ENCODE results near the gene PRTFDC1. TPM values are rescaled to one million over a fixed set of nuclear protein-coding genes. Genes with fewer than 3 reads are reported as not detected.

PRTFDC1 gene
- total RNA-seq, 1 experiment from 2014 or later: 83.2 TPM

DNA sequence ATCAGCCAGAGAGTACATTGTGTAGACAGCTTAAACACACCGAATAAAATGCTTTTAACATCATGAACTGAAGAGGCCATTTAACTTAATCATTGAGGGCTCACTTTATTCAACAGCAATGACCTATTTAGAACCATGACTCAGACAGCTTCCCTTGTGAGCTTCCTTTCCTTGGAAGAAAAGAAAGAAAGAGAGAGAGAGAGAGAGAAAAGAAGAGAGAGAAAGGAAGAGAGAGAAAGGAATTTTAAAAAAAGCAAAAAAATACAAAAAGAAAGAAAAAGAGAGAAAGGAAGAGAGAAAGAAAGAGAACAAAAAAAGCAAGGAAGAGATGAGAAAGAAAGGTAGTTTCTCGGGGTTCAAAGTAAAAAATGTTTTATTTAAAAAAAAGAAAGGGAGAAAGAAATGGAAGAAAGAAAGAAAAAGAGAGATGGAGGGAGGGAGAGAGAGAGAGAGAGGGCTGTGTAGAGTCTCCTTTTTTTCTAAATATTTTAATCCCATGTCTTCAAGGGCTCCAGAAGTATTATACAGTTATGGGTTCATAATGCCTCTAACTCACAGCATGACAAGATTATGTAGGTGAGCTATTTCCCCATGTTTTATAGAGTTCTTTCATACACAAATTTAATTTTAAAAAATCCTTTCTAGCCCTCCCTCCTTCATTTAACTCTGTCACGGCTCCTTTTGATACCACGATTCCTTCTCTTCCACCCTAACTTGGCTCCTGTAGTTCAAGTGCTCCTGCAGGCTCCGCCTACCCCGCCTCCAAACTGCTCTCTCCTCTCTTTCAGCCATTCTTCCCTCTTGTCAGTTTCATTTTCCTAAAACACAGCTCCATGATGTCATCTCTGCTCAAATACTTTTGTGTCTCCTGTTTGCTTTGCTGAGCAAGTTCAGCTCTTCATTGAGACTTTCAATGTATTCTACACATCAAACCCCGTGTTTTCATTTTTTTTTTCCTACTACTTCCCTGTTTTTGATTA is 85.5 kb downstream of the PRTFDC1 start:
- Mint-ChIP-seq H3K4me3 (ENCODE audit: unreplicated experiment) (no peak overlapping the region), H3K36me3 (ENCODE audit: insufficient read depth, unreplicated experiment) (no peaks in the 10 kb centered on the region), H3K27me3 (ENCODE audit: insufficient read depth, unreplicated experiment) (no peaks in the 10 kb centered on the region), H3K9me3 (ENCODE audit: unreplicated experiment) (no peaks in the 10 kb centered on the region), H3K4me1 (ENCODE audit: low read depth, unreplicated experiment) (peaks cover 8% of the 10 kb centered on the region), H3K27ac (ENCODE audit: unreplicated experiment) (no peak overlapping the region)
- intact Hi-C loops (cut with micrococcal nuclease; ENCODE audit: unreplicated experiment): no loop called here
- Histone ChIP-seq H3K4me1 (no peaks in the 10 kb centered on the region), H3K9me3 (no peaks in the 10 kb centered on the region), H3K27me3 (replicated peaks; ENCODE audit: control insufficient read depth, insufficient read depth, low read length) (no peaks in the 10 kb centered on the region), H3K4me3 (ENCODE audit: low read depth, low read length) (no peak overlapping the region), H3K36me3 (ENCODE audit: control insufficient read depth, insufficient read depth, low read length) (no peaks in the 10 kb centered on the region; the same call in 1 of the 2 replicates)
- TF ChIP-seq, protein P1, sequence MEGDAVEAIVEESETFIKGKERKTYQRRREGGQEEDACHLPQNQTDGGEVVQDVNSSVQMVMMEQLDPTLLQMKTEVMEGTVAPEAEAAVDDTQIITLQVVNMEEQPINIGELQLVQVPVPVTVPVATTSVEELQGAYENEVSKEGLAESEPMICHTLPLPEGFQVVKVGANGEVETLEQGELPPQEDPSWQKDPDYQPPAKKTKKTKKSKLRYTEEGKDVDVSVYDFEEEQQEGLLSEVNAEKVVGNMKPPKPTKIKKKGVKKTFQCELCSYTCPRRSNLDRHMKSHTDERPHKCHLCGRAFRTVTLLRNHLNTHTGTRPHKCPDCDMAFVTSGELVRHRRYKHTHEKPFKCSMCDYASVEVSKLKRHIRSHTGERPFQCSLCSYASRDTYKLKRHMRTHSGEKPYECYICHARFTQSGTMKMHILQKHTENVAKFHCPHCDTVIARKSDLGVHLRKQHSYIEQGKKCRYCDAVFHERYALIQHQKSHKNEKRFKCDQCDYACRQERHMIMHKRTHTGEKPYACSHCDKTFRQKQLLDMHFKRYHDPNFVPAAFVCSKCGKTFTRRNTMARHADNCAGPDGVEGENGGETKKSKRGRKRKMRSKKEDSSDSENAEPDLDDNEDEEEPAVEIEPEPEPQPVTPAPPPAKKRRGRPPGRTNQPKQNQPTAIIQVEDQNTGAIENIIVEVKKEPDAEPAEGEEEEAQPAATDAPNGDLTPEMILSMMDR (IDR thresholded peaks at IDR 0.05; ENCODE audit: insufficient read depth in 1 of 2, low read depth in 1 of 2, low read length in 1 of 2, severe bottlenecking in 1 of 2, unreplicated experiment in 1 of 2): no peak
- no TSS peak for BruUV-seq (replicated peaks)
- ChIA-PET CTCF (no interaction called here), POLR2A (no interaction called here)
- DNase-seq: peak in 1 of 2 experiments; percentile 36

DNA sequence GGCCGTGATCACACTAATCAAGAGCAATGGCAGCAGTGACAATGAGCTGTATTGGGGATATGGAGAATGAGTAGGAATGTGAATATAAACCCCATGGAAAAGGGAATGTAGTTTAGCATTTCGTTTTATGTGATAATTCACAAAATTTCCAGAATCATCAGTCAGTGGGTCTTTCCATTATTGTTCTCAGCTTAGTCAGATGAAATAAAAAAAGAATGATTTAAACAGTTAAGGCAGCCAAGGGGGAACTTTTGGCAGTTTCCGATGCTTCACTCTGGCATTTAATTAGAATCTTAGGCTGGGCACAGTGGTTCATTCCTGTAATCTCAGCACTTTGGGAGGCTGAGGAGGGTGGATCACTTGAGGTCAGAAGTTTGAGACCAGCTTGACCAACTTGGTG is 86.6 kb downstream of the PRTFDC1 start:
- H3K36me3 ChIP-seq (ENCODE audit: control insufficient read depth, insufficient read depth, low read length): no peaks in the 10 kb centered on the region; the same call in 1 of the 2 replicates
- peaks cover 8% of the 10 kb centered on the region for H3K4me1 Mint-ChIP-seq (ENCODE audit: low read depth, unreplicated experiment)

GRCh38 chr10:24862589-24862988 is 89.8 kb downstream of the PRTFDC1 start:
- no TSS peak for BruUV-seq (replicated peaks)
- no peak overlapping the region for H3K27ac Mint-ChIP-seq (ENCODE audit: unreplicated experiment)

More for the DNA sequence above, 86.6 kb downstream of the PRTFDC1 start:
- no peaks in the 10 kb centered on the region for H3K27me3 ChIP-seq (replicated peaks; ENCODE audit: control insufficient read depth, insufficient read depth, low read length)
- CTCF ChIA-PET: no interaction called here
- H3K9me3 ChIP-seq: no peaks in the 10 kb centered on the region
- H3K4me1 ChIP-seq: no peaks in the 10 kb centered on the region
- Mint-ChIP-seq H3K9me3 (ENCODE audit: unreplicated experiment) (no peaks in the 10 kb centered on the region), H3K27ac (ENCODE audit: unreplicated experiment) (no peak overlapping the region), H3K4me3 (ENCODE audit: unreplicated experiment) (no peak overlapping the region), H3K27me3 (ENCODE audit: insufficient read depth, unreplicated experiment) (no peaks in the 10 kb centered on the region), H3K36me3 (ENCODE audit: insufficient read depth, unreplicated experiment) (no peaks in the 10 kb centered on the region)
- POLR2A ChIA-PET: no interaction called here
- H3K4me3 ChIP-seq (ENCODE audit: low read depth, low read length): no peak overlapping the region
- intact Hi-C loops (cut with micrococcal nuclease; ENCODE audit: unreplicated experiment): no loop called here
- TF ChIP-seq, protein P1 (IDR thresholded peaks at IDR 0.05; ENCODE audit: insufficient read depth in 1 of 2, low read depth in 1 of 2, low read length in 1 of 2, severe bottlenecking in 1 of 2, unreplicated experiment in 1 of 2): no peak
- no TSS peak for BruUV-seq (replicated peaks)
- no peak for DNase-seq

More at GRCh38 chr10:24862589-24862988, 89.8 kb downstream of the PRTFDC1 start:
- intact Hi-C loops (cut with micrococcal nuclease; ENCODE audit: unreplicated experiment): no loop called here
- Histone ChIP-seq H3K9me3 (no peaks in the 10 kb centered on the region), H3K4me1 (peaks cover 3% of the 10 kb centered on the region; the same call in 1 of the 2 replicates), H3K4me3 (ENCODE audit: low read depth, low read length) (no peak overlapping the region), H3K36me3 (ENCODE audit: control insufficient read depth, insufficient read depth, low read length) (no peaks in the 10 kb centered on the region), H3K27me3 (replicated peaks; ENCODE audit: control insufficient read depth, insufficient read depth, low read length) (no peaks in the 10 kb centered on the region)
- no peaks in the 10 kb centered on the region for H3K36me3 Mint-ChIP-seq (ENCODE audit: insufficient read depth, unreplicated experiment)
- H3K4me3 Mint-ChIP-seq (ENCODE audit: unreplicated experiment): no peak overlapping the region
- TF ChIP-seq, protein P1 (IDR thresholded peaks at IDR 0.05; ENCODE audit: insufficient read depth in 1 of 2, low read depth in 1 of 2, low read length in 1 of 2, severe bottlenecking in 1 of 2, unreplicated experiment in 1 of 2): no peak
- DNase-seq: no peak
- H3K9me3 Mint-ChIP-seq (ENCODE audit: unreplicated experiment): no peaks in the 10 kb centered on the region
- CTCF ChIA-PET: no interaction called here
- no peaks in the 10 kb centered on the region for H3K27me3 Mint-ChIP-seq (ENCODE audit: insufficient read depth, unreplicated experiment)
- POLR2A ChIA-PET: interaction anchor here (0.6 to 0.7 kb wide), 2 partner anchors 112 to 203 kb away, joined by 3 to 4 read pairs; no protein-coding TSS in a partner anchor
- peaks cover 8% of the 10 kb centered on the region for H3K4me1 Mint-ChIP-seq (ENCODE audit: low read depth, unreplicated experiment)

Measured in Caco-2 (cell line).